Measurements from ENCODE around the gene RPL36AL.
A peak's percentile ranks its signal among the peaks of the same experiment; 100 is the strongest.
"Not testable (repeated sequence)": the region's sequence is repeated elsewhere in the genome, so short reads cannot be mapped to it uniquely, and the experiment has no call there.

RPL36AL gene

DNA sequence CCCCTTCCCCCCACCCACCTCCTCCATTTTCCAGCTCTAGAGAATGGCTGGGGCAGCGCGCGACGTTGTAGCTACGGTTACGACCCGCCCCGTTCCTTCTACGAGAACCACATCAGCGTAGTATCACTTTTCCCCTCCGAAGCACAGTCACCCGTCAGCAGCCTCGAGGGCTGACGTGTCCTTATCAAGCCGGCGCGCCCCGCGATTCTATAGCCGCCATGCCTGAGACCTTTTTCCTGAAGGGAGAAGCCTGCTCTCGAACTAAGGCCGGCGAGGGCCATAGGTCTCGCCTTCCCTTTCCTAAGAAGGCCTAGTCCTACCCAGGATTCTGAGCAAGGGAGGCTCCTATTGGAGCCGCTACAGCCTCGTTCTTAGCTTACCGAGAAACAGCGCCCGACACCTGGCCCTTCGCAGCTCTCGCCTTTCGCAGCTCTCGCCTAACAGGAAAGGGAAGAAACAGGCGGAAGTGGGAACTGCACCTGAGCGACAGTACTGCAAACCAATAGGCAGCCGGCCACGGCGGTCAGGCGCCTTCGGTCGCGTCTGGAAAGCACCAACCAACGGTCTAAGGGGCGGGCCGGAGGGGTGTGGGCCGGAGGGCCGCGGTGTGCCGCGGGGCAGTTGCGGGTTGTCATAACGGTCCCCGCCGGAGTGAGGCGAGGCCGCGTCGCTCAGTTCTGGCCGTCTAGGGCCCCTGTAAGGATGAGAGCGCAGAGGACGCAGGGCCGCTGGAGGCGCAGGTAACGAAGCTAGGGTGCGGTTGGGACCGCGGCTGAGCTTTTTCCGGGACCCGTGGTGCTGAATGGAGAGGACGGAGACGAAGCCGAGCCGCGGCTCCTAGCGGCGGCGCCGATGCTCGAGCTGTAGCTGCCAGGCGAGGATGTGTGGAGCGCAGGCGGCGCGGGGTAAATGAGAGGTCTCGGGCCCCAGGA, at the start of gene RPL36AL, which contains the start of gene MGAT2:
Gene RPL36AL, minus strand, starts transcription at position 445 of the 932 bp plus-strand sequence. CDS start 1,522 bp downstream, outside the sequence.
Gene MGAT2, plus strand, starts transcription at position 618 of the 932 bp plus-strand sequence. CDS start 470 bp downstream, outside the sequence.
- peak; percentile 90 to 93 for DNase-seq (ENCODE audit: low read depth in 2 of 2)

DNA sequence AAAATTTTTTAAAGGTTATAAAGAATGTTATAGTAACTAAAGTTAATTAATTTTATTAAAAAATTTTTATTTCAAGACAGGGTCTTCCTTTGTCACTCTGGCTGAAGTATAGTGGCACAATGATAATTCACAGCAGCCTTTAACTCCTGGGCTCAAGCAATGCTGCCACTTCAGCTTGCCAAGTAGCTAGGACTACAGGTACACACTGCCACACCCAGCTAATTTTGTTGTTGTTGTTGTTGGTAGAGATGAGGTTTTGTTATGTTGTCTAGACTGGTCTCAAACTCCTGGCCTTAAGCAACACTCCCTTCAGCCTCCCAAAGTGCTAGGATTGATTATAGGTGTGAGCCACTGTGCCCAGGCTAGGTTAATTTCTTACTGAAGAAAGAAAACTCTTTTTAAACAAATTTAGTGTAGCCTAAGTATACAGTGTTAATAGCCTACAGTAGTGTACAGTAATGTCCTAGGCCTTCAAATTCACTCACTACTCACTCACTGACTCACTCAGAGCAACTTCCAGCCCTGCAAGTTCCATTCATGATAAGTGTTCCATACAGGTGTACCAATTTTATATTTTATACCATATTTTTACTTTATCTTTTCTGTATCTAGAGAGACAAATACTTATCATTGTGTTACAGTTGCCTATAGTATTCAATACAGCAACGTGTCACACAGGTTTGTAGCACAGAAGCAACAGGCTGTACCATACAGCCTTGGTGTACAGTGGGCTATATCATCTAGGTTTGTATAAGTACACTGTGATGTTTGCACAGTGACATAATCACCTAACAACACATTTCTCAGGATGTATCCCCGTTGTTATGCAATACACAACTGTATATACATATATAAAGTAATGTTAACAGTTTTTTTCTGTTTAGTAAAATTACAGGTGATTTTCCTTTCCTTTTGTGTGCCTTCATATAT, 39.4 kb upstream of the RPL36AL start:
- no peak for DNase-seq (ENCODE audit: low read depth in 2 of 2)

DNA sequence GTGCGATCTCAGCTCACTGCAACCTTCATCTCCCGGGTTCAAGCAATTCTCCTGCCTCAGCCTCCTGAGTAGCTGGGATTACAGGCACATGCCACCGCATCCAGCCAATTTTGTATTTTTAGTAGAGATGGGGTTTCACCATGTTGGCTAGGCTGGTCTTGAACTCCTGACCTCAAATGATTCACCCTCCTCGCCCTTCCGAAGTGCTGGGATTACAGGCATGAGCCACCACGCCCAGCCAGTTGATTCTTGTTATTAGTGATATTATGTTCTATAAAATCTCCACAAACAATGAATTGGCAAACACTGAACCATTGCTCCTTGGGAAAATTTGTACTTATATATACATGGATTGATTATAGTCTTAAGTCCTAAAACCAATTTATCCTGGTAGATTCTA, 37.1 kb upstream of the RPL36AL start:
- not testable (repeated sequence) for DNase-seq (ENCODE audit: low read depth in 2 of 2)

DNA sequence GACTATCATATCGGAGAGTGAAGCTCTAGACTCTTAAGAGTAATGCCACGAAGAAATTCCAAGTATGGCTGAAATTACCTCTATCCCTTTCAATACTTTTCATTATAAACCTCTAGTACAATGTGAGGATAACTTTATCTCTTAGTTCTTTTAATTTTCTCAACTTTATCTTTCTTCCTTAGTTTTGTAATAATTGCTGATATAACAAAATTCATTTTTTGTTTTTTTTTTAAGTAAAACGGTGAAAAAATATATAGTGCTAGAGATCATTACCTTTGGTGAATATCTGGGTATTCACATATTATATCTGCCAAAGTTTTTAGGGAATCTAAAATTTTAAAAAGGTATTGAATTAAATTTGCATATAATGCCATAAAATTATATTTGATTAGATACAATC, 34.1 kb upstream of the RPL36AL start:
- no peak for DNase-seq (ENCODE audit: low read depth in 2 of 2)

DNA sequence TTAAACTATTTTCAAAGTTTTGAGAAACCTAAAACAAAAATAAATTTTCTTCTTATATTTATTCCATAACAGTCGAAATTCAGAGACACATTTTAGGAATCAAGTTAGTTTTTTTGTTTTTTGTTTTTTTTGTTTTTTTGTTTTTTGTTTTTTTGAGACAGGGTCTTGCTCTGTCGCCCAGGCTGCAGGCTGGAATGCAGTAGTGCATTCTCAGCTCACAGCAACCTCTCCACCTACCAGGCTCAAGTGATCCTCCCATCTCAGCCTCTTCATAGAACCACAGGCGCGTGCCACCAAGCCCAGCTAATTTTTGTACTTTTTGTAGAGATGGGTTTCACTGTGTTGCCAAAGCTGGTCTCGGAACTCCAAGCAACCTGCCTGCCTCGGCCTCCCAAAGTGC, 33.1 kb upstream of the RPL36AL start:
- DNase-seq (ENCODE audit: low read depth in 2 of 2), result no peak

DNA sequence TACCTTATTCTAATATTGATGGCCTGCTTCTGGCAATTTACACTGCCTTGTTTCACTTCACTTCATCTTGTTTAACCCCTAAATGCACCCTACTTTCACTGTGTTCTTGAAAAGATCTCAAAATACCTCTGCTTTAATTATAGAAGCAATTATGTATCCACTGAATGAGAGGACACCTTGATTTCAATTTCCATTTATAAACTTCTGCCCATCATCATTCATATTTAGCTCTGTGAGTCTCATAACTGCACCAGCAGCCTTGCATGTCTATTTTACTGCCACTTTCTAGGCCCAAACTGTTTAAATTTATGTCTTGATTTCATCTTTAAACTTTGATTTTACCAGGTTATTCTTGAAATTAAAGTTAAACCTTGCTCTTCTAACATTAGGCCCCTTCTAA, 21.7 kb upstream of the RPL36AL start:
- DNase-seq (ENCODE audit: low read depth in 2 of 2), result no peak

DNA sequence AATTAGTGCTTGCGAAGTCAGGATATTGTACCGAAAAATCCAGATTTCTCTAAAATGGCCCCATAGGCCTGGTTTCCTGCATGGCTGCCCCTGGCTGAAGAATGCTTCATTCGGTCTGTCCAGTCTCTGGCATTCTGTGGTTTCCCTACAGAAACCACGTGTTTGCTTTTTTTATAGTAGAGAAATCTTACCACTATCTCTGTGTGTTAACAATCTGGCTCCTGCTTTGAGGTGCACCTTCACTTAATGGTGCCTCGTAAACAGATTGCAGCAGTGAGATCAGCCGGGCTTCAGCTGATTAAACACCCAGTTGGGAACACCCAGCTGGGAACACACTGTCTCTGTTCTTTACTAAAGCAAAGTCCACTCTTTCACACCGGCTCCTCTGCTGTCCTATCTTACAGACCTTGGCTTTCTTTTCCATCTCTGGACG, 21.3 kb upstream of the RPL36AL start:
- no peak for DNase-seq (ENCODE audit: low read depth in 2 of 2)

DNA sequence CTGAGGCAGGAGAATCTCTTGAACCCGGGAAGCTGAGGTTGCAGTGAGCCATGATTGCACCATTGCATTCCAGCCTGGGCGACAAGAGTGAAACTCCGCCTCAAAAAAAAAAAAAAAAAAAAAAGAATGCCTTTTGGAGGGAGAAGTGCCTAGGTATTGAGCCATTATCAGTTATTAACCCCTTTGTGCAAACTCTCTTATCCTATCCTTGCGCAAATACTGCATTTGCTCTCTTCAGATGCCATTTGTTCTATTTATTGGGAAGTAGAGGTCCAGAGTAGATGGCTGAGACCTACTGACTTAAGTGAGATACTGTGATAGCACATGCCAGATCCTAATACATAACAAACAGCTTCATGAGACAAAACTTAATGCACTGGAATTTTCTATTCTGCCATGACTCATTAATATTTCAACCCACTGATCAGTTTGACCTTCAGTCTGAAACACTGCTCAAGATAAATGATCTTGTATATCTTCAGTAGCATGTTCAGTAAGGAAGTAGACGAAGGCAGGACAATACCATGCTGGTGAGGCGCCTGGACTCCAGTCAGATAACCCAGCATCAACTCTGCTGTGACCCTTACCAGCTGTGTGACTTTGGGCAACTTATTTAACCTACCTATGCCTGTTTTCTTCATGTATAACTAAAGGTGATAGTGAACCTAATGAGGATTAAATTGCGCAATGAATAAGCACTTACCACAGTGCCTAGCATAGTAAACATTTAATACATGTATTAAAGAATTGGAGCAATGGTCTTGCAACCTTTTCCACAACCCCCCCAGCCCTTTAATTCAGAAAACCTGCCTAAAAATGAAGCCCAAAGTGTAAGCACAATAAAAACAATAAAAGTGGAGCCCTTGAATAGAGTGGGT, 20.4 kb upstream of the RPL36AL start:
- DNase-seq (ENCODE audit: low read depth in 2 of 2), result no peak

DNA sequence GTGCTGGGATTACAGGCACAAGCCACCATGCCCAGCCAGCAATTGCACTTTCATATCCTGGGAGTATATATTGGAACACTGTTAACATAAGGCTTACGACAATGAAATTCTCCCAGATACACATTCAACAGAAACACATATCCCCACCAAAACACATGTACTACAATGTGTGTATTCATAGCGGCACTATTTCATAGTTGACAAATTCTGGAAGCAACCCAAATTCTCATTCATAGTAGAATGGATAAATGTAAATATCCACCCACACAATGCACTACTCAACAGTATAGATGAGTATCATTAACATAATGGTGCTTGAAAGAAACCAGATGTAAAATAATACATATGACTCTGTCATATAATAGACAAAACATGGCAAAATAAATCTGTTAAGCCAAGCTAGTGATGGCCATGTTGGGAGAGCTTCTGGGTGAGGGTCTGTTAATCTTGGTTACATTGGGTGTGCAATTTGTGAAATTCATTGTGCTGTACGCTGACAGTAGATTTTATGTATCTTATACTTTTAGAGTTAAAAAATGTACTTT, 17.2 kb upstream of the RPL36AL start:
- no peak for DNase-seq (ENCODE audit: low read depth in 2 of 2)

DNA sequence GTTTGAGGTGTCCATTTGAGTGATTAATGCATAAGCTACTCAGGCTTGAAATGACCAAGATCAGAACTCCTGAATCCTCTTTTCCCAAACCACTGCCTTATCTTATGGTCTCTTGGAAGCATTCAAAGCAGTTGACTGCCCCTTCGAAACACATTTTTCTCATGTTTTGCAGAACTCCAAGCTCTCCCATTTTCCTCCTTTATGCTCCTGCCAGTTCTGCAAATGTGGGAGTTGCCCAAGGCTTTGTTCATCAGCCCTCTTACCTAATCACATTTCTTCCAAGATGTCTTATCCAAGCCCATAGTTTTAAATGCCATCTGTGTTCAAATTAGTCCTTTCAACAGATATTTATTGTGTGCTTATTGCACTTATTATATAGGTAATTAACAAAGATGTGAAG, 16.4 kb upstream of the RPL36AL start:
- no peak for DNase-seq (ENCODE audit: low read depth in 2 of 2)

DNA sequence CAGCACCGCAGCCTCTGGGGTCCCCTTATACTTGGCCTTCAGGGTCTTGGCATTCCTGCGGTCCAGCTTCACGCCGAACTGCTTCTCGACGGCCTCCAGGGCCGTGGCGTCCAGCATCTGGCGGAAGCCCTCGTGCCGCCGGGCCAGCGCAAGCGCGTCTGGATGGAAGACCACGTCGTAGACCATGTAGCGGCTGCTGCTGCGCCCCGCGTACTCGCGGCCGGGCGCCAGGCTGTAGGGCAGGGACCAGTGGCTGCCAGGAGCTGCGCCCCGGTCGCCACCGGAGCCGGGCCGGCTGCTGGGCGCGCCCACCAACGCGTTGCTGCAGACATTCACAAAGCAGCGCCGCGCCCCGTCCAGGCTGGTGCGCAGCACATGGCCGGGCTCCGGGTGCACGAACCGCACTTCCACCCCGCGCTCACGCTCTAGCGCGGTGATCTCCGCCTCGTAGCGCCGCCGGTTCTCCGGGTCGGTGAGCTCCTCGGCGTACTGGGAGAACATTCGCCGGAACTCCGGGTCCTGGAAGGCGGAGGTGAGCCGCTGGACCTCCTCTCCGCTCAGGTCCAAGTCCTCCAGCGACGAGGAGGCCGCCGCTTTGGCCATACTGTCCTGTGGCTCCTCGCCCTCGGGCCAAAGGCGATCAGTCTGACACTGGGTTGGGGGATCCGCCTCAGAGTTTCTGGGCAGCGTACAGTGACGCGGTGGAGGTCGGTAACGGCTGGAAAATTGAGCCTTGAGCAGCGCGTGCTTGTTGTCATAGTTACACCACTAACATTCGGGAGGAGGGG, 14.3 kb upstream of the RPL36AL start, which contains the start of gene DNAAF2:
Gene DNAAF2, minus strand, starts transcription at position 698 of the 788 bp plus-strand sequence. Its CDS starts 95 bp downstream, at position 603.
- DNase-seq (ENCODE audit: low read depth in 2 of 2), result peak; percentile 34 to 45

DNA sequence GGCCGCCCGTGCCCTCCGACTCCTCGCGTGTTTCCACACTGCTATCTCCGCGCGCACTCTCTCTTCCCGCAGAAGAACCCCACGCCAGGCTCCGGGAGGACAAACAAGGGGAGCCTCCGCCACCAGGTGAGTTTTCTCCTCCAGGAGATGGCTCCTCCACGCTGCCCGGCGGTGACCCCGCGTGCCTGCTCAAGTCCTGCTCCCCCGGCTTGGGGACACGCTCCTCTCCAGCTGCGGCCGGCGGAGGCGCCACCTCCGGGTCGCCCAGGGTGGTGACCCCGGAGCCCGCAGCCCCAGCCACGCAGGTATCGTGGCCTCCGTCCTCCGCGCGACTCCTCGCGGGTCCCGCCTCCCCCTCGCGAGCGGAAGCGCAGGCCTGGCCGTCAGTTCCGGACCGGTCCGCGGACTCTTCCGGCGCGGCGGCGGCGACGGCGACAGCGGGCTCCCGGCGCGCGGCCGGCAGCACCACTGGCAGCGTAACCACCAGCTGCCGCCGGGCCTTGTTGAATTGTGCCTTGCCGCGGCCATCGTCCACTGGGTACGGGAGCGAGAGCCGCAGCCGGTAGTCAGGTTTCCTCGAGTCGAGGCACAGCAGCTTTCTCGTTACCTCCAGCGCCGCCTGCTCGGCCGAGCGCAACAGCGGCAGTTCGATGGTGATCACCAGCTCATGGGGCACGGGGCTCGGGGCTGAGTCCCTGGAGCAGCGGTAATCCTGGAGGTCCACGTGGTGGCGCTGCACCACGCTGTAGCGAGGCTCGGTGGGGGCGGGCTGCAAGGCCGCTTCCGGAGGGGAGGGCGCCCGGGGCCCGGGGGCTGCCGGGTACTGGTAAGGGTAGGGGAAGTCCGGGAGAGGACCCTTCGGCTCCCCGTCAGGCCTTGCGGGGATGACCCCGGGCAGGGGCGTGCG, 13.5 kb upstream of the RPL36AL start:
- DNase-seq (ENCODE audit: low read depth in 2 of 2), result peak; percentile 90 to 93

DNA sequence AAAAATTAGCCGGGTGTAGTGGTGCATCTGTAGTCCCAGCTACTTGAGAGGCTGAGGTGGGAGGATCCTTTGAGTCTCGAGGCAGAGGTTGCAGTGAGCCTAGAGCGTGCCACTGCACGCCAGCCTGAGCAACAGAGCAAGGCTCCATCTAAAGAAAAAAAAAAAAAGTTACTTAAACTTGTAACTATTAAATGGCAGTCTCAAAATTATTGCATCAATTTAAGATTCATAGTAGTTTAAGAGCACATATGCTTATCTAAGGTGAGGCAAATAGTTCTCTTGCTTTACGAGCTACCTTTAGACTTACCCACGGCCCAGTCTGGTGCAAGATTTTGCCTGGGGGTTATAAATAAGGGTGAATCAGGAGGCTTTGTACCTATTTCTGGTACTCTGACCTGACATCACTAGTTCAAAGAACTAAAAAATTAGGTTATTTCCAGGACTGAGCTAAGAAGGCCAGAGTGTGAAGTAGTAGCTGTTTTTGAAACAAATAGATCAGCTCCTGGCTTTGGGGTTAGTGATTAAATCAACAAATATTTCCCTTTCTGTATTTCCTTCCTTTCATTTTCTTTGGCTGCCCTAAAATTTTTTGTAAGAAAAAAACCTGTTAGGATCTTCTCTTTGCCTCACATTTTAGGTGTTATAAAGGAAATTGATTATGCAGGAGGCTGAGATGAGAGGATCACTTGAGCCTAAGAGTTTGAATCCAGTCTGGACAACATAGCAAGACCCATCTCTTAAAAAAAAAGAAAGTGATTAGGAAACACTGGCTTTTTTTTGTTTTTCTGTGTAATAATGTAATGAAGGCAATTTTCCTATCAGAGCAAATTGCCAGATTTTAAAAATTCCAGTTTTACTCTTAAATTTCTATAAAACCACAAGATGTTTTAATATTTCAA, 3.8 kb upstream of the RPL36AL start:
- DNase-seq (ENCODE audit: low read depth in 2 of 2), result no peak

DNA sequence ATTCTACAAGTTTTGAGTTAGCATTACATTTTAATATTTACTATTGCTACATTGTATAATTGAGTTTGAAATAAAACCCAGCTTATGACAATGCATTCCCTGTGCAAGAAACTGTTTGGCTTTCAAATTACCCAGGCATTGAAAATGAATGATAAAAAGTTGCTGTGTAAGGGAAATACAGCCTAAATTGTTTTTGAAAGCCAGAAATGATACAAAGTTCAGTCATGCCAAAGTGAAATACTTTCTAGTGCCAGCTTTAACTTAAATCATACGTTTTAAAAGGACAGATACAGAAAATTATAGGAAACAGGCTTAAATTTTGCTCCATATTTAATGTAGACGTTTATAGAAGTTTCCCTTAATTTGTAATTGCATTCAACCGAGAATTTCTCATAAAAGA, 3.0 kb upstream of the RPL36AL start:
- no peak for DNase-seq (ENCODE audit: low read depth in 2 of 2)

DNA sequence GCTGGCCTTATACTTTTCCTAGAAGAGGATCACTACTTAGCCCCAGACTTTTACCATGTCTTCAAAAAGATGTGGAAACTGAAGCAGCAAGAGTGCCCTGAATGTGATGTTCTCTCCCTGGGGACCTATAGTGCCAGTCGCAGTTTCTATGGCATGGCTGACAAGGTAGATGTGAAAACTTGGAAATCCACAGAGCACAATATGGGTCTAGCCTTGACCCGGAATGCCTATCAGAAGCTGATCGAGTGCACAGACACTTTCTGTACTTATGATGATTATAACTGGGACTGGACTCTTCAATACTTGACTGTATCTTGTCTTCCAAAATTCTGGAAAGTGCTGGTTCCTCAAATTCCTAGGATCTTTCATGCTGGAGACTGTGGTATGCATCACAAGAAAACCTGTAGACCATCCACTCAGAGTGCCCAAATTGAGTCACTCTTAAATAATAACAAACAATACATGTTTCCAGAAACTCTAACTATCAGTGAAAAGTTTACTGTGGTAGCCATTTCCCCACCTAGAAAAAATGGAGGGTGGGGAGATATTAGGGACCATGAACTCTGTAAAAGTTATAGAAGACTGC, 1.7 kb upstream of the RPL36AL start:
- no peak for DNase-seq (ENCODE audit: low read depth in 2 of 2)

DNA sequence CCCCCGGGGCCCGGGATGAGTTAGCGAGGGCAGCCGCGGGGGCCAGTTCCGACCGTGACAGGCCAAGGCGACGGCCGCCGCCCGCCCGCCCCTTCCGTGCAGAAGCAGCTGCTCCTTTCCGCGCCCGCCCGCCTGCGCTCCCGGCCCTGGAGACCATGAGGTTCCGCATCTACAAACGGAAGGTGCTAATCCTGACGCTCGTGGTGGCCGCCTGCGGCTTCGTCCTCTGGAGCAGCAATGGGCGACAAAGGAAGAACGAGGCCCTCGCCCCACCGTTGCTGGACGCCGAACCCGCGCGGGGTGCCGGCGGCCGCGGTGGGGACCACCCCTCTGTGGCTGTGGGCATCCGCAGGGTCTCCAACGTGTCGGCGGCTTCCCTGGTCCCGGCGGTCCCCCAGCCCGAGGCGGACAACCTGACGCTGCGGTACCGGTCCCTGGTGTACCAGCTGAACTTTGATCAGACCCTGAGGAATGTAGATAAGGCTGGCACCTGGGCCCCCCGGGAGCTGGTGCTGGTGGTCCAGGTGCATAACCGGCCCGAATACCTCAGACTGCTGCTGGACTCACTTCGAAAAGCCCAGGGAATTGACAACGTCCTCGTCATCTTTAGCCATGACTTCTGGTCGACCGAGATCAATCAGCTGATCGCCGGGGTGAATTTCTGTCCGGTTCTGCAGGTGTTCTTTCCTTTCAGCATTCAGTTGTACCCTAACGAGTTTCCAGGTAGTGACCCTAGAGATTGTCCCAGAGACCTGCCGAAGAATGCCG, 872 bp upstream of the RPL36AL start:
- DNase-seq (ENCODE audit: low read depth in 2 of 2), result peak; percentile 46 to 58

DNA sequence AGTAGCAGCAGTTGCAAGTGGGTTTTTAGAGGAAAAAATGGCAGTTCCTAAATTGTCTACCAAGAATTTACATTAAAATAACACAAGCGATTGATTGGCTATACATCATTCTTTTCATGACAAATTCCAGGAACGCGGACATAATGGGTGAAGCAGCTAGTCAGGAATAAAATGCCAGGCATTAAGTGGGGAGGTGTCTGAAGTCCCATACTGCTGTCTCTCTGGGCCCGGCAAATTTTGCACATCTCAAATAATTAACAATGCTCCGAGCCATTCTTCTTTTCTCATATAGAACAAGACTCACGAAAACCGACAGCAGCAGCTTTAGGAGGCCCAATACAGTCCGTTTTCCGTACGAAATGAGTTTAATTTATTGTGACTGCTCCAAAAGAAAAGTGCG, 696 bp downstream of the RPL36AL start:
- DNase-seq (ENCODE audit: low read depth in 2 of 2), result no peak
